Stimulated activated naive CD8-positive, alpha-beta T cell treated with anti-CD3 and anti-CD28 coated beads, Interleukin-15, amount 100 ng/mL, for 72 hours (primary cell): ENCODE results near the gene TAPT1.

Source experiments
- ATAC-seq: fragments of 150-1000 bp; cut with Tn5 transposase; 2 replicates; pipeline ENCODE4 v1.10.0; 2021; ENCODE audit warnings: mild to moderate bottlenecking, moderate library complexity
- DNase-seq, 2 donors: peaks; one replicate each; pipeline ENCODE4 v3.0.0; 2021 to 2022
- H3K27ac Mint-ChIP-seq, 2 donors: one replicate each; pipeline ENCODE4 v1.8.0; 2022; ENCODE audit warnings: mild to moderate bottlenecking in 2 of 2, mixed read lengths in 2 of 2, moderate library complexity in 2 of 2
- H3K27me3 Mint-ChIP-seq: one replicate; pipeline ENCODE4 v1.8.0; 2022; ENCODE audit warnings: mixed read lengths
- H3K4me1 Mint-ChIP-seq: one replicate; pipeline ENCODE4 v1.8.0; 2022; ENCODE audit warnings: mild to moderate bottlenecking, mixed read lengths
- H3K4me3 Mint-ChIP-seq, 2 donors: one replicate each; pipeline ENCODE4 v1.8.0; 2022; ENCODE audit warnings: mild to moderate bottlenecking in 2 of 2, mixed read lengths in 2 of 2, moderate library complexity in 1 of 2
- H3K9me3 Mint-ChIP-seq, 2 donors: one replicate each; pipeline ENCODE4 v1.8.0; 2022; ENCODE audit warnings: mixed read lengths in 2 of 2

Gene TAPT1

DNA sequence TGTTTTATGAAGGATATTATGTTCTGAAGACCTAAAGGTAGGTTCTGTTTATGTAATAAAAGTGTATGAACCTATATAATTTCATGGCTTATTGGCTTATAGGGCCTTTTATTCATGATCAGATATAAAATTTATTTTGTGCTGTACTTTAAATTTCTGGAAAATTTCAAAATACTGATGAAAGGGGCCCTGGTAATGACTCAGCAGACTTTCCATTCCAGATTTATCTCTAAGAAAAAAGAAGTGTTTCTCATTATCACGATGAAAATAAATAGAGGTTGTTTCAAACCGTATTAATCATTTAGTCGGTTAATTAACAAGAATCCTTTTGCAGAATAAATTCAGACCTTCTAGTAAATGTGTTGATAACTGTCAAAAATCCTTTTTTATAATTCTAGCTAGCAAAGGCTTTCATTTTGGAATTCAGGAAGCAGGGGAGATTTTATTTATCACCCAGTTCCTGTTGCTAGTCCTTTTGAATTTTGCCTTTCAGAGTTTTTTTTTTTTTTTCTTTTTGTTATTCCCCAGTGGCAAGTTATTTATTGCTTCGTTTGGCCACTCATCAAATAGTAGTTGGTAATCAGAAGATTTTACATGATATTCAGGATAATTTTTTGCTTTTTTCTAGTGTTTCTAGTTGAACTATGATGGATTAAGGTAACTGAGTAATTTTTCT lies 5.4 kb upstream of the TAPT1 start:
- Mint-ChIP-seq H3K4me3 (peak overlapping the region; percentile 59 to 61), H3K27ac (peak overlapping the region; percentile 5 to 84), H3K27me3 (no peaks in the 10 kb centered on the region), H3K9me3 (no peaks in the 10 kb centered on the region), H3K4me1 (peaks cover 49% of the 10 kb centered on the region)
- ATAC-seq (no peak), DNase-seq (no peak)

DNA sequence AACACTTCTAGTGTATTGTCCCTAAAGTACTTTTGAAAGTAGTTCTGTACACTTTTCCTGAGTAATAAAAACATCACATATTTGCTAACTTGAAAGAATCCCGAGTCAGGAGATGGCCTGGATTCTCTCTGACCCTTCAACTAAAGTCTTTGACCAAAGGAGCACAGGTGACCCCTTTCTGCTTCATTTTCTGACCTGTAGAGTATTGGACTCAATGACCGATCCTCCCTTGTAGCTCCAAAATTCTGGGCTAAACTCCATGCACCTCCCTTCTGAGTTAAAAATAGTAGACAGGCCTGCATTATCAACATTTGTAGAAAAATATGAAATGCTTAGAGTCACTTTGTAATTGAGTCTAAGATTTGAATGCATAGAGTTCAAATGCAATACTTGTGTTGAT lies 4.0 kb upstream of the TAPT1 start:
- H3K4me3 Mint-ChIP-seq, result no peak overlapping the region
- H3K27ac Mint-ChIP-seq, result no peak overlapping the region
- H3K27me3 Mint-ChIP-seq, result no peaks in the 10 kb centered on the region
- ATAC-seq, result no peak
- DNase-seq, result no peak
- no peaks in the 10 kb centered on the region for H3K9me3 Mint-ChIP-seq
- H3K4me1 Mint-ChIP-seq, result peaks cover 49% of the 10 kb centered on the region

DNA sequence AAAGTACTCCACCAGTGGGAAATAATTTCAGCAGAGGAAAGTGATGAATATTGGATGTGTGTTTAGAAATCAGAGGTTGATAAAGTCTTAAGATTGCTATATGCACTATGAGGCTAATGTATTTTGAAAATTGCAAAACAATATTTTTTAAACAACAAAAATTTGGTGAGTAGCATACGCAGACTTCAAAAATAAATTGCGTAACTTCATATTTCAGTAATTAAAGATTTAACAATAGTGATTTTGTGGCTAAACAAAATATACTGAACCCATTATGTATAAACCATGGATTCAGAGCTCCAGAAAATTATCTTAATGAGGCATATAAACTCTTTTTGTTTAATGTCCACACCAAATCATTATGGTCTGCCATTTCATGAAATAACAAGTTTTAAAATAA lies 3.3 kb upstream of the TAPT1 start:
- H3K4me3 Mint-ChIP-seq, result no peak overlapping the region
- H3K9me3 Mint-ChIP-seq, result no peaks in the 10 kb centered on the region
- no peak overlapping the region for H3K27ac Mint-ChIP-seq
- H3K27me3 Mint-ChIP-seq, result no peaks in the 10 kb centered on the region
- ATAC-seq (no peak), DNase-seq (no peak)
- H3K4me1 Mint-ChIP-seq, result peaks cover 50% of the 10 kb centered on the region

DNA sequence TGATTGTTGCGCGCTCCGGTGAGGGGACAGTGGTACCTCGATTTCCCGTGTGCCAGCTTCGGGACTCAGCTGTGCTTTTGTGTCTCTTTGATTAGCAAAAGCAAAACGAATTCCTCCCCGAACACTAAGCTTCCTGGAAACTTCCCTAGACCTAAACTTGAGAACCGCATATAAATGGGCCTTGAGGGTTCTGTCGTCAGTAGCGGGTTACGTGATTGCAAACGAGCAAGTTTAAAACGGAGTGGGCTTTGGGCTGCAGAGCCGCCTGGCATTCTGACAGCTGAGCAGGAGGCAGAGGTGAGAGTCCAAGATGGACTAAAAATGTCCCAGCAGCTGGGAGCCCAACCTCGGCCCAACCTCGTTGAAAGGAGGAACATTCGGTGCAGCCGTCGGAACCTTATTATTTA lies 1.2 kb upstream of the TAPT1 start:
- peak overlapping the region; percentile 94 to 95 for H3K4me3 Mint-ChIP-seq
- H3K27ac Mint-ChIP-seq, result peak overlapping the region; percentile 98 to 99
- H3K9me3 Mint-ChIP-seq, result no peaks in the 10 kb centered on the region
- peak in 1 of 2 donors; percentile 31 for DNase-seq
- H3K27me3 Mint-ChIP-seq, result no peaks in the 10 kb centered on the region
- H3K4me1 Mint-ChIP-seq, result peaks cover 69% of the 10 kb centered on the region
- peak; percentile 1 for ATAC-seq

DNA sequence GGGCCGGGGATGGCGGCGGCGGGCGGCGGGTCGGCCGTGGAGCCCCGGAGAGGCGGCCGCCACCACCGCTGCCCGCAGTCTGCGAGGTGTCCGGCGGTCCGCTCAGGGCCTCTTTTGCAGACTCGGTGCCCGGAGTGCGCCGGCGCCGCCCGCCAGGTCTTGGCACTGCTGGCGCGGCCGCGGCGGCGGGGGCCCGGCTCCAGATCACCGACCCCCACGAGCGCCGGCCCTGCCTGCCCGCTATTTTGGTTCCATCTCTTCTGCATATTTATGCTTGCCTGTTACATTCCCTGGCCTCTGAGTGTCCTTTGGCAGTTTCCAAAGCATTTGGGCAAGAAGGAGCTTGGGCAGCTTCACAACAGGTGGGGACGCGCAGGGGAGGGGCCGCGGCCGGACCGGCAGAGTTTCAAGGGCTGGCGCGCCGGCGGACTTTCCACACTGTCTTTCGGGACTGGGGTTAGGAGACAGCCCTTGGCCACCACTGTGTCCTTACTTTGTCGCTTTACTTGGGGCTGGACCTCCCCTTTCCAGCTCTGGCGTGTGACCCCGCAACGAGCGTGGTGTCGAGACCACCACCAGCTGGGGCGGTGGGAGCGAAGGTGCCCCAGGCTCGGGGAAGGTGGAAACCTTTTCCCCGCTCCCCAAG lies 668 bp upstream of the TAPT1 start:
- Mint-ChIP-seq H3K27ac (peak overlapping the region; percentile 98 to 99), H3K4me1 (peaks cover 69% of the 10 kb centered on the region), H3K9me3 (no peaks in the 10 kb centered on the region), H3K4me3 (peak overlapping the region; percentile 94 to 95), H3K27me3 (no peaks in the 10 kb centered on the region)
- peak; percentile 39 for ATAC-seq
- DNase-seq, result peak; percentile 42 to 50

DNA sequence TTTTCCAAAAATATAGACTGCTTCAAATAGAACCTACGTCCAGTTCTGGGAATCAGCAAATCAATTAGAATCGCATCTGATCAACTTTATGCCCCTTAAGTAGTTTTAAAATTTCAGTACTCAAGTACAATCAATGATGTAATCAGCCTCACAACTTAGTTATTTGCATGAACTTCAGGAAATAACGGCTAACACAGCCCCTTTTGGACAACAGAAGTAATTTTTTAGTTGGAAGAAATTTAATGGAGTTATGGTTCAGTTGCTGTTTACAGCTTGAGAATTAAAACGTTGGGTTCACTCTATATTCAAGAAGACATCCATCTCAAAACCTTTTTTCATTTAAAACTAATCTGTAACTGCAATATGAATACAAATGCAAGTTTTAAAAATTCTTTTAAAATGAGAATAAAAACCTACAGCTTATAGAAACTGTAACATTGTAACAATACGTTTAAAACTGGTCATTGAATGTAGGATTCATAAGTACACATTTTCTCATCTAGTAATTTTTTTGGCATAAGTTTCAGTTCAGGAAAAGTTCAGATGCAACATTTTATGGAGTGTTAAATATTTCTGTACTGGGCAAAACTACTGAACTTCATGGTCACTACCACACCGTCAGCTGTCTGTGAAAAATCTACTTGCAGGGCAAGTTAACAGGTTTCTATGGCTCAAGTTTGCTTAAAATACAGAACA lies 956 bp downstream of the TAPT1 start:
- ATAC-seq, result no peak
- Mint-ChIP-seq H3K27ac (peak overlapping the region; percentile 86 to 97), H3K4me3 (peak overlapping the region; percentile 68 to 86), H3K4me1 (peaks cover 55% of the 10 kb centered on the region), H3K9me3 (no peaks in the 10 kb centered on the region), H3K27me3 (no peaks in the 10 kb centered on the region)
- DNase-seq, result no peak

DNA sequence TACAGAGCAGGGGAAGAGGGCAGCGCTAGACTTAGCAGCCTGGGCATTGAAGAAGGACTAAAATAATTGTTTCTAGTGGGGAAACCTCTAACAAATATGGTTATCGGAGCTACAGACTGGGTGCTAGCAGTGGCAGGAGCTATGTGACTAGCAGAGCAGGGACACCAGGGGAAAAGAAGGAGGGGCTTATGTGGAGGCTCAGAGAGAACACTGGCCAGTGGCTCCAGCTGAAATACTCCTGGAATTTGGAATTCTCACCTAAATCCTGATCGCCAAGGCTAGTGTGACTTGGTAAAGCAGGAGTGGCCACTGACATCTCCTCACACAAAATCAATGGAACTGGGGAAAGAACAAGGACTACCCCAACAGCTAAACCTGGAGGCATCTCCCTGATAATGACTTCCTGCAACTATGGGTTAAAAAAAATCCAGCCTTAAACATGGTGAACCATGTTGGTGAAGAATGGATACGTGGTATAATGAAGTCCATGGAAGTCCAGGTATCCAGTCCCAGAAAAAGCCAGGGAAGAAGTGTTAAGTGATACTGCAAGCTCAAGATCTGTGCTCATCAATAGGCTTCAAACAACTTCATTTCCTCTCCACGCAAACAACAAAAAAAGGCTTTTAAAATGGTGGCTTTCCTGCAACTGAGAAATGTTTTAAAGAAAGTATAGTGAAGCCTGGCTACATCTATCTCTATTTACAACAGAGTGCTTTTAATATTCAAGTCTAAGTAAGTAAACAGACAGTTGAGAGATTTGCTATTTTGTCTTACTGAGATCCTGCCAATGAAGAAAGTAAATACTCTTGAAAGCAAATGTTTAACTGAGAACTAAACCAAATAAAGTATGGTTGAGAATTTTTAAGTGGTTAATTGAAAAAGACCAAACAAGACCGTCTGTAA lies 1.8 kb downstream of the TAPT1 start:
- peaks cover 52% of the 10 kb centered on the region for H3K4me1 Mint-ChIP-seq

DNA sequence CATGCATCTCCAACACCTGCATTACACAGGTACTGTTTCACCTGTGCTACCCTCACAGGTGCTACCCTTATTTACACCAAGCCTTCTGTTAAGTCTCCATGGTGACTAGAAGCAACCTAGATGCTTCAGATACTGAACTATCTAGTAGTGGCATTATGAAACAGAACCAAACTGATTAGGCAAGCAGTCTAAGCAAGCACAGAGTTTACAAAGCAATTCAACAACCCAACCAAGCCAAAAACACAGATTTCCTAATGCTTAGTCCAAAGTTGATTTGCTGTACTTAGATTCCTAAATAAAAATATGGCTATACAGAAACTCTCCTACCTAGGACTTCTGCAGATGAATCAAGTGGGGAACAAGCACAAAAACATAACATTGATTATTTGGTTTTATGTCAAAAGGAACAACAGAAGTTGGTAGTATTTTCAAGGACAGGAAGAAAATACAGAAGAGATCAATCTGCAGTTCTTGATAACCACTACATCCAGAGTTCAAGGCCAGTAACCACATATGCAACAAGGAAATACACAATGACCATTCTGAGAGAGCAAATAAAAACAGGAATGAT lies 3.2 kb downstream of the TAPT1 start:
- no peaks in the 10 kb centered on the region for H3K27me3 Mint-ChIP-seq
- no peak for ATAC-seq
- H3K27ac Mint-ChIP-seq, result no peak overlapping the region
- peaks cover 43% of the 10 kb centered on the region for H3K4me1 Mint-ChIP-seq
- DNase-seq, result no peak
- no peaks in the 10 kb centered on the region for H3K9me3 Mint-ChIP-seq
- H3K4me3 Mint-ChIP-seq, result peak overlapping the region; percentile 68 to 86

More for the DNA sequence above, 1.8 kb downstream of the TAPT1 start:
- Mint-ChIP-seq H3K9me3 (no peaks in the 10 kb centered on the region), H3K4me3 (peak overlapping the region; percentile 68 to 86), H3K27me3 (no peaks in the 10 kb centered on the region), H3K27ac (peak overlapping the region; percentile 86 to 97)
- DNase-seq (no peak), ATAC-seq (no peak)

DNA sequence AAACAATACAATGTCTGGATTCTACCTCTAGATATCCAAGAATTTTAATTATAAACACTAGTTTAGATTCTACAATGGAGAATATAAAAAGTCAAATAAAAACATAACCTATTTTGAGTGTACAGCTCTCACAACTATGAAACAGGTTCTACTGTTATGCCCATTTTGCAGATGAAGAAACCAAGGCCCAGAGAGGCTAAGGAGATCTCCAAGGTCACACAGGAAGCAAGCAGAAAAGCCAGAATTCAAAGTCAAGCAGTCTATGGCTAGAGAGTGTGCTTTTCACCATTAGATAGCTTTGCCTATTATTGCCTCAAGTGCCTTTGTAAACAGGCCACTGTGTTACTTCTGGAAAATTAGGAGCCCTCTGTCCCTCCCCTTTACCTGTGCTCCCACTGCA lies 7.3 kb downstream of the TAPT1 start:
- no peak for ATAC-seq

DNA sequence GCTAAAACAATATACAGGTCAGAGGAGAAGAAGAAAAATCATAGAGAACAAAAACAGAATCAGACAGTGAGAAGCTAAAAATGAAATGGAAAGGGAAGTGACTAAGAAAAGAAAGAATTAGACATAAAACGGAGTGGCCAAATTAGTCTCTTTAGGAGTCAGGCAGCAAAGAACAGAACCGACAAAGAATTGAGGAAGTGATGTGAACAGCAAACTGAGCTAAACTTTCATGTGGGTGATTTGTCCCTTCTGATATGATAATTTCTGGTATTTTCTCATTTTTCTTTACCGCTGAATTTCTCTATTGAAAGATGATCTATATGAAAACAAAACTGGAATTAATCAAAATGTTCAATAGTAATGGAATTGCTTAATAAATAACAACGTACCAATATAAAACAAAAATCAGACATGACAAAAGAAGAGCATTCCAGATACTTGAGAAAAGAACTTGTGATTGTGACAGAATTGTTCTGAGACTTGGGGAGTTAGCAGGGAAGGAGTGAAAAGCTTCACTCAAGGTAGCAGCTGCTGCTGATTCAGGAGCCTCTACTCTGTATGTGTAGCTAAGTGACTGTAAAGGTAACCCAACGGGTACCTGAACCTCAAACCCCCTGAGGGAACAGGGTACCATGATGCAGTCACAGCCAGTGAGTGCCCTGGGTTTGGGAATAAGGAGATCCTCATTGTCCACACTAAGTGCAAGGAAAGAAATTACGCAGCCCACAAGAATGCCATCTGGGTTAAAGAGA lies 8.8 kb downstream of the TAPT1 start:
- ATAC-seq, result peak; percentile 85
- H3K9me3 Mint-ChIP-seq, result no peaks in the 10 kb centered on the region
- H3K4me1 Mint-ChIP-seq, result peaks cover 62% of the 10 kb centered on the region

More for the DNA sequence above, 7.3 kb downstream of the TAPT1 start:
- Mint-ChIP-seq H3K4me3 (no peak overlapping the region), H3K27me3 (no peaks in the 10 kb centered on the region), H3K9me3 (no peaks in the 10 kb centered on the region), H3K4me1 (peaks cover 62% of the 10 kb centered on the region), H3K27ac (peak overlapping the region in 1 of 2 donors; percentile 23)
- DNase-seq, result no peak

DNA sequence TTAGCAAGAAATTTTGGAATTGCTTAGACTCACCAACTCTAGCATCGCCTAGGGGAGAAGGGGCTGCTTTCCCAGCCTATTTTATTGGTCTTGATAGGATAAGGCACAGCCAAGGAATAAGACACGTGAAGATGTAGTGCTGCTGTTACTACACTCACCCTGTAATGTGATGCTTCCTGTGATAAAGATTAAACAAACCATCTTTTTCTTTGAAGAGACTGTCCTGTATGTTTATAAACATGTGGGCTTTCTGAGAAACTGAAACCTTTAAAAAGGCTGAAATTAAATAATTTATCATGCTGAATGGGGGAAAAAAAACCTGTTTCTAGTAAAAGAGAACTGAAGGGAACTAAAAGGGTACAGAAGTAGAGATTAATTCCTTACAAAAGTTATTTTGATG lies 13.2 kb downstream of the TAPT1 start:
- DNase-seq, result no peak
- no peak for ATAC-seq
- peaks cover 66% of the 10 kb centered on the region for H3K4me1 Mint-ChIP-seq

More for the DNA sequence above, 8.8 kb downstream of the TAPT1 start:
- H3K27ac Mint-ChIP-seq, result peak overlapping the region; percentile 79 to 83
- no peak for DNase-seq
- no peaks in the 10 kb centered on the region for H3K27me3 Mint-ChIP-seq
- H3K4me3 Mint-ChIP-seq, result peak overlapping the region; percentile 62 to 73

DNA sequence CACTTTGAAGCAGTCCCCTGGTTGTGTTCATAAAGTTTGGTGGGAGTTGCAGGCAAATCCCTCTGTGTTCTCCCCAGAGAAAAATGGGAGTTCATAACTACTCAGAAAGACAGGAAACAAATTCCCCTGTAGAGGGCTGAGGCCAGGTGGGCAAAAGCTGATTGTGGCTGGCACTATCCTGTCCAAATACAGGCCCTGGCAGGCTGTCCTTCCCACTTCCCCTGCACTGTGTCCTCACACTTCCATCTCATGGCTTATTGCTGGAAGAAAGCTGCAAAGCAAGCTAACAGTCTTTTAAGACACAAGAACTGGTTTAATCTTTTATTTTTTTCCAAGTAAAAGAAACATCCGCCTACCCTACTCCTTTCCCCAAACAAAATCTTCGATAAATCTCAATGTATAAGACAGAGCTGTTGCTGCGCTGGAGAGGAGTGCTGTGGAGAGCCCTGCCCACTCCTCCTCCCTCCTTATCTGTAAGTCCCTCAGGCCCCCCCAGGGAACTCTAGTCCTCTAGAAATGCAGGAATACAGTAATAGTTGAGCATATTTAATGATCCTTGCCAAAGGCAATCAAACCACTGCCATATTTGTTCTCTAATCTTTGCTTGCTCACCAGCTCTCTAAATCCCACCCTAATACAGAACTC lies 14.0 kb downstream of the TAPT1 start:
- DNase-seq (no peak), ATAC-seq (no peak)
- Mint-ChIP-seq H3K9me3 (no peaks in the 10 kb centered on the region), H3K4me3 (no peak overlapping the region), H3K4me1 (peaks cover 66% of the 10 kb centered on the region), H3K27me3 (no peaks in the 10 kb centered on the region), H3K27ac (no peak overlapping the region)

More for the DNA sequence above, 13.2 kb downstream of the TAPT1 start:
- H3K4me3 Mint-ChIP-seq, result no peak overlapping the region
- H3K27ac Mint-ChIP-seq, result no peak overlapping the region
- no peaks in the 10 kb centered on the region for H3K27me3 Mint-ChIP-seq
- no peaks in the 10 kb centered on the region for H3K9me3 Mint-ChIP-seq

DNA sequence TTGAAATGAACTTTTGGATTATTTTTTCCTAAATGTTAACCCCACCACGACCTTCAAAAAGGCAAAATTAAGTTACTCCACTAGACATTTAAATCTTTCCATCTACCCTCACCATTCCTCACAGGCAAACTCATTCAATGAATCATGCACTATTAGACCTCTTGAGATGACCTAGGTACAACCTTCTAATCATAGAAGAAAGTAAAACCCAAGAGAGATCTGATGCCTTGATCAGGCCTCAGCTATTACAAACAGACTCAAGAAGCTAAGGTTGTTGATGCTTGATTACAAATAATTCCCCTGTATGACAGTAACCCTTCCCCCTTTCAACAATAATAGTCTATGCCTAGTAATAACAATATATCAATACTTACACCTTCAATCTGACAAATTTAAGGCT lies 18.9 kb downstream of the TAPT1 start:
- DNase-seq (no peak), ATAC-seq (no peak)
- H3K9me3 Mint-ChIP-seq, result no peaks in the 10 kb centered on the region
- H3K27me3 Mint-ChIP-seq, result no peaks in the 10 kb centered on the region
- no peak overlapping the region for H3K27ac Mint-ChIP-seq
- H3K4me1 Mint-ChIP-seq, result peaks cover 54% of the 10 kb centered on the region
- peak overlapping the region in 1 of 2 donors; percentile 1 for H3K4me3 Mint-ChIP-seq

DNA sequence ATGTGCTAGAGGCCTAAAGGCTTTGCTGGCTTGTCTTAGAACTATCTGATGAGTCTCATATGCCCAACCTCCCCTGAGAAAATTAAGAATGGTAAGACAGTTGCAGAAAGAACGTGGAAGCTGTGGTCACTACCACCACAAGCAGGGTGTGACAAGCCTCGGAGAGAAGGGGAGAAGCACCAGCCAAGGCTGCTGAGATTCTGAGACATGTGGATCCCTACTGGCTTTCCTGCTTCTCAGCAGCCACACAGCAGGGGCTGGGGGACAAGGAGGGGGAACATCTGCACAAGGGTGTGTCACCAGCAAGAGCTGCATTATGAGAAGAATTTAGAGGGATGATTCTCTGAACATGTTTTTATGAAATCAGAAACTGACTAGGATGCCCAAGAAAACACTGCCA lies 19.4 kb downstream of the TAPT1 start:
- H3K27me3 Mint-ChIP-seq, result no peaks in the 10 kb centered on the region
- no peak overlapping the region for H3K4me3 Mint-ChIP-seq
- no peak for ATAC-seq
- no peak overlapping the region for H3K27ac Mint-ChIP-seq
- H3K9me3 Mint-ChIP-seq, result no peaks in the 10 kb centered on the region
- no peak for DNase-seq
- peaks cover 49% of the 10 kb centered on the region for H3K4me1 Mint-ChIP-seq
